ENCODE results near the gene ARPP21. TPM values are rescaled to one million over a fixed set of nuclear protein-coding genes. Genes with fewer than 3 reads are reported as not detected.
"Not testable (repeated sequence)": the region's sequence is repeated elsewhere in the genome, so short reads cannot be mapped to it uniquely, and the experiment has no call there.

ARPP21 gene
- total RNA-seq, 1 donor from 2014 or later = not detected

DNA sequence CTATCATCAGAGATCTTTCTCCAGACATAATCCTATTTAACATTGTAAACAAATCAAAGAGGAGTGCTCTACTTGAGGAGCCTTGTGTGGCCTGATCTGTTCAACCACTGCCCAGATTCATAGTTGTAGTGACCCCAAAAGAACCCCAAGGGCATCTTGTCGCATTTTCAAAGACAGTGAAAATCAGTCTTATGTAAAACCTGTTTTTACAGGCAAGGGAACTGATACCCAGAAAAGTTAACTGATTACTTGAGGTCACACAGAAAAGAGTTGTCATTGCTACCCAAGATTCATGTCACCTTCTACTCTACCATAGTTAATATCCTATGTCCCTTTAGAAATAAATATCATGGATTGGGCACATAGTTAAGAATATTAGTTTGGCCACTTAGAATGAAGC is 40.5 kb upstream of the ARPP21 start:
- TF ChIP-seq, protein P1, sequence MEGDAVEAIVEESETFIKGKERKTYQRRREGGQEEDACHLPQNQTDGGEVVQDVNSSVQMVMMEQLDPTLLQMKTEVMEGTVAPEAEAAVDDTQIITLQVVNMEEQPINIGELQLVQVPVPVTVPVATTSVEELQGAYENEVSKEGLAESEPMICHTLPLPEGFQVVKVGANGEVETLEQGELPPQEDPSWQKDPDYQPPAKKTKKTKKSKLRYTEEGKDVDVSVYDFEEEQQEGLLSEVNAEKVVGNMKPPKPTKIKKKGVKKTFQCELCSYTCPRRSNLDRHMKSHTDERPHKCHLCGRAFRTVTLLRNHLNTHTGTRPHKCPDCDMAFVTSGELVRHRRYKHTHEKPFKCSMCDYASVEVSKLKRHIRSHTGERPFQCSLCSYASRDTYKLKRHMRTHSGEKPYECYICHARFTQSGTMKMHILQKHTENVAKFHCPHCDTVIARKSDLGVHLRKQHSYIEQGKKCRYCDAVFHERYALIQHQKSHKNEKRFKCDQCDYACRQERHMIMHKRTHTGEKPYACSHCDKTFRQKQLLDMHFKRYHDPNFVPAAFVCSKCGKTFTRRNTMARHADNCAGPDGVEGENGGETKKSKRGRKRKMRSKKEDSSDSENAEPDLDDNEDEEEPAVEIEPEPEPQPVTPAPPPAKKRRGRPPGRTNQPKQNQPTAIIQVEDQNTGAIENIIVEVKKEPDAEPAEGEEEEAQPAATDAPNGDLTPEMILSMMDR (IDR thresholded peaks at IDR 0.05; ENCODE audit: unreplicated experiment) = no peak
- Mint-ChIP-seq H3K27ac (no peak overlapping the region), H3K27me3 (peaks cover 3% of the 10 kb centered on the region), H3K9me3 (ENCODE audit: low read depth) (no peaks in the 10 kb centered on the region), H3K4me1 (ENCODE audit: low read depth) (no peaks in the 10 kb centered on the region), H3K36me3 (ENCODE audit: insufficient read depth) (no peaks in the 10 kb centered on the region), H3K4me3 (ENCODE audit: low read depth) (no peak overlapping the region)
- no peak for DNase-seq (ENCODE audit: low spot score, unreplicated experiment)

DNA sequence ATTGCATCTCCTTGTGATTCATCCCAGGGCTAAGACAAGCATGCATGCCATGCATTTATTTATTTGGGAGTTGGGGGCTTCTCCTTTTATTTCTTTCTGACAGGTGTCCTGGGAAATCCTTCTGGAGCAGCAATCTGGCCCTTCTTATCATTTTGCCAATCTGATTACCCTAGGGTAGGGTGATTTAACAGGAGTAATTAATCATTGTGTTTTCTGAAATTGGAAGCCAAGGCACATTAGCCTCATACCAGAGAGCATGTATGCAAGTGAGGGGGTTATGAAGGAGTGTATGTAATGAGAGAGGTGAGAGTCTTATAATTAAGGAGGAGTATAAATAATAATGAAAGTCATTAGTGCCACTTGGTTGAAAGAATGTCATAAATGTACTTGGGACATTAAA is 37.4 kb upstream of the ARPP21 start:
- peaks cover 3% of the 10 kb centered on the region for H3K27me3 Mint-ChIP-seq
- peaks cover 1% of the 10 kb centered on the region for H3K36me3 Mint-ChIP-seq (ENCODE audit: insufficient read depth)
- no peak overlapping the region for H3K27ac Mint-ChIP-seq
- DNase-seq (ENCODE audit: low spot score, unreplicated experiment) = no peak
- TF ChIP-seq, protein P1 (IDR thresholded peaks at IDR 0.05; ENCODE audit: unreplicated experiment) = no peak
- no peak overlapping the region for H3K4me3 Mint-ChIP-seq (ENCODE audit: low read depth)
- peaks cover 8% of the 10 kb centered on the region for H3K9me3 Mint-ChIP-seq (ENCODE audit: low read depth)
- H3K4me1 Mint-ChIP-seq (ENCODE audit: low read depth) = peaks cover 6% of the 10 kb centered on the region

DNA sequence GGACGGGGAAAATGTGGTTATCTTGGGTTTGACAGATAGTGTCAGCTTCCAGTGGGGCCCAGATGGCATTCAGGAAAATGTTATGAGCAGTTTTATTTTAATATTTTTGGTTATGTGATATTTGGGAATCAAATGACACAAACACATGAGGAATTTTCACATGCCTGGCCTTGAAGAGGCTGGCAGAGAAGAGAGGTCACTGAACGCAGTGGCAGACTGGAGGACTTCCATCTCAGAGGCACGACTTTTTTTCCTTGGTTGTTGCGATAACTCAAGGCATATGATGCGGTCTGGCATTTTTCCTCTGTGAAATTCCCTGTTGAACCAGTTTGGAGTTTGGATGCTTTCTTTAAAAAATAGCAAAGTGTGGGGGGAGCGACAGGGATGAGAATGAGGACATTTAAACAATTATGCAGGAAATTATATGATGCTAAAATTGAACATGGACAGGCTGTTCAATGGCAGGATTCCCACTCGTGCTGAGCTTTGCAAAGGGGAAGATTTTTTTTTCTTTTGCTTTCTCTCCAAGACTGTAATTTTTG is 36.9 kb upstream of the ARPP21 start:
- TF ChIP-seq, protein P1 (IDR thresholded peaks at IDR 0.05; ENCODE audit: unreplicated experiment) = no peak
- H3K4me1 Mint-ChIP-seq (ENCODE audit: low read depth) = peaks cover 8% of the 10 kb centered on the region
- H3K27me3 Mint-ChIP-seq = peaks cover 3% of the 10 kb centered on the region
- H3K4me3 Mint-ChIP-seq (ENCODE audit: low read depth) = no peak overlapping the region
- H3K27ac Mint-ChIP-seq = no peak overlapping the region
- peaks cover 1% of the 10 kb centered on the region for H3K36me3 Mint-ChIP-seq (ENCODE audit: insufficient read depth)
- DNase-seq (ENCODE audit: low spot score, unreplicated experiment) = no peak
- H3K9me3 Mint-ChIP-seq (ENCODE audit: low read depth) = peaks cover 8% of the 10 kb centered on the region

DNA sequence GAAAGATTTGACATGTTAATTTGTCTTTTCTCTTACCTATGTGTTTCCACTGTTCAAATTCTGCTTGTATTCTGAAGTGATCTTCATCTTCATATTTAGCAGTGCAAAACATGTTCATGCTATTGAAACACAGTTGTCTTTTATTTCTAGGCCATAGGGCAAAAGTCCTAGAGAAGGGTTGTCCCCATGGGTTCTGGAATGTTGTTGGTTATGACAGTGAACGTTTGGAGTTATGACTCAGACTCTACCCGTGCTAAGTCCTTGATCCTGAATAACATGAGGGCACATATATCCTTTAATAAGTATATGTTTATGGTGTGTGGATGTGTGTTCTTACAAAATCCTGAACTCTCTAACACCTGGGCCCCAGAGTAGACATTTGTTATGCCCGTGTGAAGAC is 23.0 kb upstream of the ARPP21 start:
- no peak for DNase-seq (ENCODE audit: low spot score, unreplicated experiment)
- H3K4me3 Mint-ChIP-seq (ENCODE audit: low read depth) = no peak overlapping the region
- TF ChIP-seq, protein P1 (IDR thresholded peaks at IDR 0.05; ENCODE audit: unreplicated experiment) = no peak
- H3K36me3 Mint-ChIP-seq (ENCODE audit: insufficient read depth) = no peaks in the 10 kb centered on the region
- no peaks in the 10 kb centered on the region for H3K27me3 Mint-ChIP-seq
- peaks cover under 1% of the 10 kb centered on the region for H3K4me1 Mint-ChIP-seq (ENCODE audit: low read depth)
- H3K9me3 Mint-ChIP-seq (ENCODE audit: low read depth) = peaks cover 4% of the 10 kb centered on the region
- H3K27ac Mint-ChIP-seq = no peak overlapping the region

DNA sequence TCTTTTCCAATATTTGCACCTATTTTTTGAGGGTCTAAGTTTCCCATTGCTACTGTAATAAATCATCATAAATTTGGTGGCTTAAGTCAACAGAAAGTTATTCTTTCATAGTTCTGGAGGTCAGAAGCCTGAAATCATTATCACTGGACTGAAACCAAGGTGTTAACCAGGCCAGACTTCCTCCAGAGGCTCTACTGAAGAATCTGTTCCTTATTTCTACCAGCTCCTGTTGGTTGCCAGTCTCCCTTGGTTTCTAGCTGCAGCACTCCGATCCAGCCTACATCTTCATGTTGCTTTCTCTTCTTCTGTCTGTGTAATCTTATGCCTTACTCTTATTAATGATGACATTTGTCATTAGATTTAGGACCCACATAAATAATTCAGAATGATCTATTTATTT is 22.0 kb upstream of the ARPP21 start:
- Mint-ChIP-seq H3K27me3 (no peaks in the 10 kb centered on the region), H3K4me3 (ENCODE audit: low read depth) (no peak overlapping the region), H3K4me1 (ENCODE audit: low read depth) (no peaks in the 10 kb centered on the region), H3K27ac (no peak overlapping the region), H3K36me3 (ENCODE audit: insufficient read depth) (no peaks in the 10 kb centered on the region), H3K9me3 (ENCODE audit: low read depth) (no peaks in the 10 kb centered on the region)
- TF ChIP-seq, protein P1 (IDR thresholded peaks at IDR 0.05; ENCODE audit: unreplicated experiment) = no peak
- DNase-seq (ENCODE audit: low spot score, unreplicated experiment) = no peak

DNA sequence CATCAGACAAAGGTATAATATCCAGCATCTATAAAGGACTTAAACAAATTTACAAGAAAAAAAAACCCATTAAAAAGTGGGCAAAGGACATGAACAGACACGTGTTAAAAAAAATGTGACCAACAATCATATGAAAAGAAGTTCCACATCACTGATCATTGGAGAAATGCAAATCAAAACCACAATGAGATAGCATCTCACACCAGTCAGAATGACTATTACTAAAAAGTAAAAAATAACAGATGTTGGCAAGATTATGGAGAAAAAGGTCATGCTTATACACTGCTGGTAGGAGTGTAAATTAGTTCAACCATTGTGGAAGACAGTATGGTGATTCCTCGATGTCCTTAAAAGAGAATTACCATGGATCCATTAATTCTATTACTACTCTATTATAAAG is 19.1 kb upstream of the ARPP21 start:
- not testable (repeated sequence) for H3K36me3 Mint-ChIP-seq (ENCODE audit: insufficient read depth); DNase-seq (ENCODE audit: low spot score, unreplicated experiment); H3K4me1 Mint-ChIP-seq (ENCODE audit: low read depth); H3K9me3 Mint-ChIP-seq (ENCODE audit: low read depth); H3K27ac Mint-ChIP-seq; H3K27me3 Mint-ChIP-seq; H3K4me3 Mint-ChIP-seq (ENCODE audit: low read depth)

All from progenitor cell of endocrine pancreas (in vitro differentiated cells).